DLD1 (cell line): ENCODE measurements around the gene CALR3.
"Not testable (repeated sequence)": the region's sequence is repeated elsewhere in the genome, so short reads cannot be mapped to it uniquely, and the experiment has no call there.

Experiments
- in situ Hi-C: cut with HindIII; loops from 2 replicates; pipeline ENCODE4 v1.10.0; 2017; ENCODE audit warnings: low sequenced_read_pairs

The CALR3 gene, protein sequence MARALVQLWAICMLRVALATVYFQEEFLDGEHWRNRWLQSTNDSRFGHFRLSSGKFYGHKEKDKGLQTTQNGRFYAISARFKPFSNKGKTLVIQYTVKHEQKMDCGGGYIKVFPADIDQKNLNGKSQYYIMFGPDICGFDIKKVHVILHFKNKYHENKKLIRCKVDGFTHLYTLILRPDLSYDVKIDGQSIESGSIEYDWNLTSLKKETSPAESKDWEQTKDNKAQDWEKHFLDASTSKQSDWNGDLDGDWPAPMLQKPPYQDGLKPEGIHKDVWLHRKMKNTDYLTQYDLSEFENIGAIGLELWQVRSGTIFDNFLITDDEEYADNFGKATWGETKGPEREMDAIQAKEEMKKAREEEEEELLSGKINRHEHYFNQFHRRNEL

DNA sequence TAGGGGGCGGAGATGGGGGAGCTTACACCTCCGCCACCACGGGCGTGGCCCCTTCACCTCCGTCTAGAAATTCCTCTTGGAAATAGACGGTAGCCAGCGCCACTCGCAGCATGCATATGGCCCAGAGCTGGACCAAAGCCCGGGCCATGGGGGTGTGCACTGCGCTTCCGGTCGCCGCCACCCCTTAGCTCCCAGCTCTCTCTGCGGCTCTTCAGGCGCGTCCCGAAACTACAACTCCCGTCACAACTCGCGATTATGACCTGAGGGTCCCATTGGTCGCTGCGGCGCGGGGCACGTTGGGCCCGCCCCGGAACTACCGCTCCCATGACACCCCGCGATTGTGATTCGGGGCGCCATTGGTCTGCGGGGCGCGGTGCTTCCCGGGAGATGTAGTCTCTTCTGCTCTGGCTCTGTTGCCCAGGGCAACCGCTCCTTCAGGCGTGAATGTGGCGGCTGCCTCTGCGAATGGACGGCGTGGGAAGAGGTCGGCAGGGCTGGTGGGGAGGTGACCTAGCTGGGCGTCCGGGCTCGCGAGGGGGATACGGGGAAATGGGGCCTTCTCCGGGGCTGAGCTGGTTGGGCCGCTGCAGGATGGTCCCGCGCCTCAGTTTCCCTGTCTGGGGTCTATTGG is at the start of gene CALR3, which contains the start of gene C19orf44:
CALR3 (minus strand) TSS at position 186 of the 631 bp plus-strand sequence; CDS start at position 148, 38 bp downstream.
C19orf44 (plus strand) TSS at position 413 of the 631 bp plus-strand sequence. CDS start 4,399 bp downstream, outside the sequence.
- in situ Hi-C loops, result no loop called here

DNA sequence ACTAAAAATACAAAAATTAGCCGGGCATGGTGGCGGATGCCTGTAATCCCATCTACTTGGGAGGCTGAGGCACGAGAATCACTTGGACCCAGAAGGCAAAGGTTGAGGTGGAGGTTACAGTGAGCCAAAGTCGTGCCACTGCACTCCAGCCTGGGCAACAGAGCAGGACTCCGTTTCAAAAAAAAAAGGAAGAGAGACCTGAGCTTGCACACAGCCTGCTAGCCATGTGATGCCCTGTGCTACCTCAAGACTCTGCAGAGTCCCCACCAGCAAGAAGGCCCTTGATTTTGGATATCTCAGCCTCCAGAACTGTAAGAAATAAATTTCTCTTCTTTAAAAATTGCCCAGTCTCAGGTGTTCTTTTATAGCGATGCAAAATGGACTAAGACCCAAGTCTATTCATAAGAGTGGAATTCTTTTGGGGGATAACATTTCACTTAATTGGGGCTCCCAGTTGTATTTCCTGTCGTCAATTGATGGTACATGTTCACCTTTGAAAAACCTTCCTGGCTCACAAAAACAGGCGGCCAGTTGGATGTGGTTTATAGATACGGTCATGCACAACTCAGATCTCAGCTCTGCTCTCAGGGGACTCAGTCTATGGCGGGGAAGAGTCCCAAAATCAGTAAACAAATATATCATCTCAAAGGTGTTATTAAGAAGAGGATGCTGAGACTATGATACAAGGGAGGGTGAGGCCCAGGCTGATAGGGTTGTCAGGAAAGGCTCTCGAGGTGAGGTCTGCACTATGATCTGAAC is 48.7 kb upstream of the CALR3 start:
- in situ Hi-C loops, result no loop called here

DNA sequence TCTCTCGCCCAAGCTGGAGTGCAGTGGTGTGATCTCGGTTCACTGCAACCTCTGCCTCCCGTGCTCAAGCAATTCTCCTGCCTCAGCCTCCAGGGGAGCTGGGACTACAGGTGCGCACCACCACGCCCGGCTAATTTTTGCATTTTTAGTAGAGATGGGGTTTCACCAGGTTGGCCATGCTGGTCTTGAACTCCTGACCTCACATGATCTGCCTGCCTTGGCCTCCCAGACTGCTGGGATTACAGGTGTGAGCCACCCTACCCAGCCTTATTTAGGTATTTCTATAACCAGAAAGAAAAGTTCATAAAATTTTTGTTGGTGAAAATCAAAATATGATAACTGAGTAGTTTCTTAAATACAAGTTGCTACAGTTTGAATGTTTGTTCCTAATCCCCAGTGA is 47.8 kb upstream of the CALR3 start:
- in situ Hi-C loops, result not testable (repeated sequence)

DNA sequence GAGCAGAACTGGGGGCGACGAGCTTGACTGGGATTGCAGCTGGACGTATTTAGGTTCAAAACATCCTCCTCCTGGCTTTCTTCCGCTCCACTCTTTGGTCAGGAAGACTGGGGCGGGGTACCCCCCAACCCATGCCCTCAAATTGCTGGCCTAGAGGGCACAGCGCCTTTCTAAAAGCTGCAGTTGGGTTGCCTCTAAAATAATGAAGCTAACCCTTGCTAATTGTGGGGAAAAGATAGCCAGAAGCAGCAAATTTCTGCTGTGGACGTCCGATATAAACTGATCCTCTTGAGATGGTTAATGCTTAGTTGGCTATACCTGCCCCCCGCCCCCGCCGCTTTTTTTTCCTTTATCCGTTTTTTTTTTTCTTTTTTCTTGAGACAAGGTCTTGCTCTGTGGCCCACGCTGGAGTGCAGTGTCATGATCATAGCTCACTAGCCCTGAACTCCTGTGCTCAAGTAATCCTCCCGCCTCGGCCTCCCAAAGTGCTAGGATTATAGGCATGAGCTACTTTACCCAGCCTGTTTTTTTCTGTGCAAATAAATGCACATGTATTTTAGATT is 47.0 kb upstream of the CALR3 start:
- in situ Hi-C loops, result no loop called here

DNA sequence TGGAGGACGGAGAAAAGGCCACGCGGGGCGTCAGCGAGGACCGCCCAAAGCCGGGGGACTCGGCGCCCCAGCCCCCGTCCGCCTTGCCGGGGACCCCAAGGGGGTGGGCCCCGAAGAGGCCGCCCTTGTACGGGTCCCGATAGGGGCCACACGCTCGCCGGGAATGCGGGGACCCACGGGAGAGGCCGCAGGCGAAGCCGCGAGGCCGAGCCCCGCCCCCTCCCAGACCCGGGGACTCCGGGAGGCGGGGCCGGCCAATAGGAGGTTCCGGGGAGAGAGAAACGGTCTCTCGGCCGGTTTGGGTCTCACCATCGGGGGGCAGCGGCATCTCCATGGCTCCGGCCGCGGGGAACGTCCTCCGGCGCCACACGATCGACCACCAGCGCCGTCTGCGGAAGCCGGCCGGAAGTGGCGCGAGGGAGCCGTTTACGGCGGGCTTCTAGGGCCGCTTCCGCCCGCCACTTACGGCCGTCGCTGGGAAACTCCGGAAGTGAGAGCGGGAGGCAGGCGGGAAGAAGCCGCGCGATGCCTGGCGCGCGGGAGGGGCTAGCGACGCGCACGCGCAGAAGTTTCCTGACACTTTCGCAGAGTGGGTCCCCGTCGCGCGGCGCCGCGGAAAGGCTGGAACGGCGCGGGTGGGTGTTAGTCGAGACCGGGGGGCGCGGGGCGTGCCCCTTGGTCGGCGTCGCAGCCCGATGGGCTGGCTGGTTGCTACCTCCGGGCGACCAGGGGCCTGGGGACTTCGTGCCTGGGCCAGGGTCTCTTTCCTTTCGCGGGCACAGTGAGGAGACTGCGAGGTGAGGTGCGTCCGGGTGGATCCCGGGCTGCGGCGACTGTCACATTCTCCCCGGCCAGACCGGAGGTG is 46.3 kb upstream of the CALR3 start, which contains the start of gene CHERP:
CHERP (minus strand) TSS at position 393 of the 865 bp plus-strand sequence; CDS start at position 334, 59 bp downstream.
- in situ Hi-C loops, result no loop called here

DNA sequence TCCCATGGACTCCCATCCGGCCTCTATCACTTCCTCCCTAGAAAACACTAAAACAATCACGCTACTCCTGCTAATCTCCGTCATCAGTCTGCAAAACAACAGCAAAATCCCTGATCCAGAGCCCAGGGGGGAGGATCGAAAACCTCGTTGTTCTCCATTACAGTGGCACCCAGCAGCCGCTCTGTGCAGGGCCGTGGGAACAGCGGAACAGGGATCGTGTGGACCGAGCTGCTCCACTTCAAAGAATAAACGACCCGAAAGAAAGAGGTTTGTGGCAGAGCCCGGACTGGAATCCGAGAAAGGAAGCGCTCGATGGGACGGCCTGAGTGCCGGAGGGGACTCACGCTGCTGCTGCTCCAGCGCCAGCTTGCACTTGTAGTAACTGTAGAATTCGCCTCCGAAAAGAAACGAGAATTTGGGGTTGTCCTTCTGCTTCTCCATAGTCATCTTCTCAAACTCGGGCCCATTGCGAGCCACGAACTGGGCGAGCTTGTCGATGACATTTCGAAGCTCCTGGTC is 45.6 kb upstream of the CALR3 start:
- in situ Hi-C loops, result no loop called here

DNA sequence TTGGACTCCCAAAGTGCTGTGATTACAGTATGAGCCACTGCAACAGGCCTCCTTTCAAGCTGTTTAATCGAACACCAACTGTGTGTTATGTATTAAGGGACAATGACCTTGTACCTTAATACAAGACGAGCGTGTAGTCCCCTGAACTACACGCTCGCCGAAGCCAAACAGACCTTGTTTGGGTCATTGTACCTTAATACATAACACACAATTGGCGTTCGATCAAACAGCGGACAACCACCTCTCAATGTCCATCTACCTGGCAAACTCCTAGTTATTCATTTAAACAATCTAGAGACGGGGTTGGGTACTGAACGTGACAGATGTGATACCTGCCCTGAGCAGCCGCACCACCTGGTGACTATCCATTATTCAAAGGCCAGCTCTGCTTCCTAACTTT is 45.0 kb upstream of the CALR3 start:
- in situ Hi-C loops, result no loop called here

DNA sequence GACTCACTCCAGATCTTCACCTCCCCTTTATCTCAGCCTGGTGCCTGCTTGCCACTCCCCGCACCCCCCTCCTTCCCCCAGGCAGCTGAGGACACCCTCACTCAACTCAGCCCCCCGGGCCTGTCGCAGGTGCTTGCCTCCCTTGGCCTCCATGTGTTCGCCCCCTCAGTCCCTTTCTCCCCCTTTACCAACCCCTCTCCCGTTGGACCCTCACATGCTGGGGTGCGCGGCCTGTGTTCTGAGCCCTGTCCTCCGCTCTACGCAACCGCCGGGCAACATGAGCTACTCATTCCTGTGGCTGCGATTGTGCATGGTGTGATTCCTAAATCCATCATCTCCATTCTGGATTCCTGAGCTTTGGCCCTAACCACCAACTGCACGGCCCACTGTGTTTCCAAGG is 41.1 kb upstream of the CALR3 start:
- in situ Hi-C loops, result no loop called here

DNA sequence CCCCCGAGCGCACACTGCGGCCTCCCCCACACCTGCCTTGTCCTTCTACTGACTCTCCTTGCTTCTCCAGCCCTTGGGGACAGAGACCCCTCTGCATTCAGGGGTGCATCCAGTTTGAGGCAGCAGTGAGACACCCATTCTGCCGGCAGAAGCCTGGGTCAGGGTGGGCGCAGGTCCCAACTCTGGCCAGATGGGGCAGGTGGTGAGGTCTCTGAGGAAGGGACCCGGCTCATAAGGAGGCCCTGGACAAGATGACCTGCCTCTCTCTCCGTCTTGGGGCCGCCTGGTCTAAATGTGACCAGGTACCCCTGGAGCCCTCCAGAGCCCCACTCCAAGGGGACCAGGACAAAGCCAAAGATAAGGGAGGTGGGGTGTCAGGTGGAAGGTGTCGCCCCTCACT is 40.2 kb upstream of the CALR3 start:
- in situ Hi-C loops, result no loop called here

DNA sequence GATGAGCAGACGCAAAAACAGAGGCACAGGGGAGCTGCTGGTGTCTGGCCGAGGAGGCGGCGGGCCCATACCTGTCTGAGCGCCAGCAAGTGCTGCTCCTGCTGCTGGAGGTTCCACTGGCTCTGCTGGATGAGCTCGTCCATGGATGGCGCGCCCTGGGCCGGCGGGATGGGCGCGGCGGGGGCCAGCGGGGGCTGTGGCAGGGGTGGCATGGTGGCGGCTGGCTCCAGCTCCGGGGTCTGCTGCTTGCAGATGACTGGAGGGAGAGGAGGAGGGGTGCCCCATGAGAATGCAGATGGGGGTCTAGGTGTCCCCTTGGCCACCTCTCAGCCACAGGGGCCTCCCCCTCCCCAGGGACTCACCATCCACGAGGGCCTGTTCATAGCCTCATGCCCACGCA is 39.4 kb upstream of the CALR3 start:
- in situ Hi-C loops, result no loop called here

DNA sequence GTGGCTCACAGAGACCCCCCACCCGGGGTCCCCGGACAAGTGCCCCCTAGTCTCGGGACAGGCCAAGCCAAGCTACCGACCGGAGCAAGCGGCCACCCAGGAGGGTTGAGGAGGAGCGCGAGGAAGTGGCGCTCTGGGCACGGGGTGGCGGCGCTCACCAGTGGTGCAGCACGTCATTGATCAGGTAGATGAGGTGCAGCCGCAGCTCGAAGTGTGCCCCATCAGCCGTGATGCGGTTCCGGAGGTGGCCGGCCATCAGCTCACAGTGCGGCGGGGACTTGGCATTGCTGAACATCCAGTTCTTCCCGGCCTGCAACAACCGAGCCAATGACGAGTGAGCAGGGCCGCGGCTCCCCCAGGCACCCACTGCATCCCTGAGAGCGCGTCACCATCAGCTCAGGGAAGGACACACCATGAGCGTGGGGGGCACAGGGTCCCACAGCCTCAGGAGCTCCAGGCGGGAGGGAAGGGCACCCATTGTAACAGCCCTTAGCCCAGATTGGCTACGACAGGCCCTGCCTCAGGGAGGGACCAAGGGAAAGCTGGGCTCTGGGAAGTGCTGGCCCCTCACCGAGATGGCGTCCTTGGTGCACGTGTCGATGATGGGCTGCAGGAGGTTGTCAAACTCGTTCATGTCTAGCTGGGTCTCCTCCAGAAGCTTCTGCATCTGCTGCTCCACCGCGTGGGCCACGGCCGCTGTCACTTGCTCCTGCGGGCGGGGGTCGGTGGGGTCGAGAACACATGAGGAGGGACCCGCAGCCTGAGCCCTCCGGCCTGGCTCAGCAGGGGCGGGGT is 36.7 kb upstream of the CALR3 start:
- in situ Hi-C loops, result no loop called here

DNA sequence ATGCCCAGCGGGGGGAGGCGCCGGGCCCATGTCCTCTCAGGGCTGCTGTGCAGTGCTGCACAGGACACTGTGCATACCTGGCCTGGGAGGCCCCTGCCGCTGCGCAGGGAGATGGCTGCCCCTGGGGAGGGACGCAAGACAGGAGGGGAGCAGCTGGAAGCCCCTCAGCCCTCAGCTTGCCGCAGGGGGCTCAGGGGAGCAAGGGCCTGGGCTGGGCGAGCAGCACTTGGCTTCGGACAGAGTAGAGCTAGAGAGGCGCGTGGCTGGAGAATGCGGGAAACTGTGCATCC is 35.4 kb upstream of the CALR3 start:
- in situ Hi-C loops, result no loop called here

DNA sequence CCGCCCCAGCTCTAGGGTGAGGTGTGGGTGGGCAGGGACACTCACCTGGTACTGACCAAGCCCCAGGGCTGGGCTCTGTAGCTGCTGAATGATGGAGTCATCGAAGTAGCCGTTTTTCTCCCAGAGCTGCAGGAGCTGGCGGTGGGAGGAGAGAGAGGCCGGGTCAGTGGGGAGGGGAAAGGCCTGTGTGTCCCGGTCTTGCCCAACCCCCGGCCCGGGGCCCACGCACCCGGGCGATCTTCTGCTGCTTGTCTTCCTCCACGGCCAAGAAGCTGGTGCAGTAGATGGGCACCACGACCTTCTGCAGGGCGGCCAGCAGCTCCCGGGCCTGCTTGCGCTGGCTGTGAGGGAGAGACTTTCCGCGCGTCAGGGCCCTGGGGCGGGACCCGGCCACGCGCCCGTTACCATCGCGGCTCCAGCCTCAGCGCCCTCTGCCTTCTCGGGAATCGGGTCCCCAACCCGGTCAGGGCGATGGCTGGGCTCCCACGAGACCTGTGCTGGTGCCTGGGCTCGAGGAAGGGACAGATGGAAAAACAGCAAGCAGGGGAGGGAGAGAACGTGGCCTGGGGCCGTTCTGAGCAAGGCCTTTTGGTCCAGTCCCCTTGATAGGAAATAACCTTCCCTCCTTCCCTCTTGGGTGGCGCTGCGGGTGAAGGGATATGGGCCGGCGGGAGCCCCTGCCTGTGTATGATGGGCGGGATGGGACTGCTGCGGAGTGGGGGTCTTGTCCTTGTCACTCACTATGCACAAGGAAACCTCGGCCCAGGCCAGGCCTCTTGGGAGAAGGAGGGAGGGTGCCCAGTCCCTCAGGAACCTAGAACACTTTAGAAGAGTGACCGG is 34.8 kb upstream of the CALR3 start:
- in situ Hi-C loops, result no loop called here

DNA sequence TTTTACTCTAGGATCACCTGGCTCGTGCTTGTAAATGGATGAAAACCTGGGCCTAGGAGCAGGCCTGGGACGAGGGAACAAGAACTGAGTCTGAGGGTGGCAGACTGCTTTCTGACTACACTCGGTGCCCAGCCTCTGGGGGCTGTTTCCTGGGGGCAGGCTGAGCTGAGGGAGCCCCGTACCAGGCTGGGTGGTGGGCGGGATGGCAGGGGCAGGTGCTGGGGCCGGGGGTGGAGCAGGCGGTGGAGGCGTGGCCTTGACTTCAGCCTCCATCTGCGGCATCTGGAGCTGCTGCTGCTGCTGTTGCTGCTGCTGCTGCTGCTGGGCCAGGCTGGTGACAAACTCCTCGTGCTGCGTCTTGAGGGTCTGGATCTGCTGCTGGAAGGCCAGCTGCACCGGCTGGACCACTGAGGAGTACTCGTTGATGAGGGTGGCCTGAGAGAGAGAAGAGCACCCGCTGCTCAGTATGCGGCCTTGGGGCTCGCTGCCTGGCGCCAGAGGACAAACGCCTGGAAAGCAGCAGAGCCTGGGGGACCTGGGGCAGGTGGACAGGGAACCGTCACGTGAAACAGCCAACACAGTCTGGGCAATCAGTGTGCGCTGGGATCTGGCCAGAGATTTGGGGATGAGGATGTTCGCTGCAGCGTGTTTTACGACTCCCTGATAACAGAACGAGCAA is 33.6 kb upstream of the CALR3 start:
- in situ Hi-C loops, result no loop called here

DNA sequence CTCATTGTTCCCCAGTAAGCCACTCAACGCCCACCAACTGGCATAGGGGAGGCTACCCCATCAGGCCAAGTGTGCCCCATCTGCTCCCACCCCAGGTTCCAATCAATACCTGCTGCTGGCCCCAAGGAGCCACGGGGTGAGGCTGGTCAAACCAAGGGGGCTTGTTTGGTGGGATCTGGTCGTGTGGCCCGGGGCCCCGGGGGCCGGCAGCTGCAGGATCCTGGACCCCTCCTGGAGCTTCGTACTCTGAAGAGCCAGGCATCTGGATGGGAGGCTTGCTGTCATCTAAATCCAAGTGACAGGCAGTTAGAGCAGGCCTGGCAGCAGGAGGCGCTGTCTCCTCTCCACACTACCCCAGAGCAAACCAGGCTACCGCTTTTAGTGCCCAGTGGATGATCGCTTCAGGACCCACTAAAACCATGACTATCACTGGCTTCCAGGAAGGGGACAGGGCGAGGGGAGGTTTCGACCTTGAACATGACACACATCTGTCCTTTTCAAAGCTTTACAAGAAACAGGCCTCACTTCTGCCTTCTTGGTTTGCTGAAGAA is 32.1 kb upstream of the CALR3 start:
- in situ Hi-C loops, result no loop called here

DNA sequence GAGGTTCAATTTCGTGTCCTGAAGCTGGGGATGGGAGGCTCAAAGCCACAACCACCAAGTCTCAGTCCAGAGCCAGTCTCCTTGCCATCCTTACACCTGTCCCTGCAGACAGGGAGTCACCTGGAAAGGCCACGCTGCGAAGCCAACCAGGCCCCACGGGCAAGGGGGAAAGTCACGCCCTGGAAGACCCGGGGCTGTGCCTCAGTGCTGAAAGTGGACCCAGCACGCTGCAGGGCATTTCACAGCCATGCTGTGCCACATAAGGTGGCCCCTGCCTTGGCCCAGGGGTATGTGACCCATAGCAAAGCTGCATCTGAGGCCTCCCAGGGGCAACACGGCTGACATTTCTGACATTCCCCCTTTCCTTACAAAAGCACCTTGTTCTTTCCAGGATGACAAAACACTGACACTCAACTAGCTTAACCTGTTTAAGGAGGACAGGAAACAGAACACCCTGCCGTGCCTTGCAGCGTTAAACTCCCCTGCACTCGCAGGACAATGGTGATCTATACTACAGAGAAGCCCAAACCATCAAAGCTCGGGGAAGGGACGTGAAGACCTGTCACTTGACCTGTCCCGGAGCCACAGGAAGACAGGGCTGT is 31.5 kb upstream of the CALR3 start:
- in situ Hi-C loops, result no loop called here

DNA sequence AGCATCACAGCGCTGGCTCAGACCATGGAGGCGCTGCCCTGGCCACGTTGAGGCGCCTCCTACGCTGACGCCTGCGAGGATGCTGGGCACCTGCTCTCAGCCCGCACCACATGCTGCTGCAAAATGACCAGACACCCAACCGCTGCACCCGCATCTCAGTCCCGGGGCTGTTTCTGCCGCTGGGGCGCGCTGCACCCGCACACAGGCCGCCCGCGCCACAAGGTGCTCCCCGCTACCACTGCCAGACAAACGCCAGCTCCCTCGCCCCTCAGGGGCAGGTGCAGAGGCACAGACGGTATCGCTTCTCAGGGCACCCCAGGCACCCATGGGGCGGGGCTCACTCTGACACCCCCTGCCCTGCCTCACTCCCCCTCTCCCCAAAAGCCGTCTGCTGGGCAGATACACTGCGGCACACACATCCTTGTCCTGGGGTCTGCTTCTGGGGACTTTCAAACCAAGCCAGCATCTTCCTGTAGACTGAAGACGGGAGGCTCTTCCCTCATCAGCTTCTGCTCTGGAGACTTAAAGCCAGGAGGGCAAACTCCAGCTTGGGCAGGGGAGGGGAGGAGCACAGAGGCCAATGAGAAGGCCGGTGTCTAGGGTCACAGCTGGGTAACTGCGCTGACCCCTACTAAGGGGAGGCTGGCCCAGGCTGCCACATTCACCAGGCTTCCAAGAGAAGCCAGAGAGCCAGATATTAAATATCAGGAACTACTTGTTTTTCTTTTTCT is 29.9 kb upstream of the CALR3 start:
- in situ Hi-C loops, result no loop called here
